Kasumi-1 (cell line): ENCODE results near the gene AKAP13.
A peak's percentile ranks its signal among the peaks of the same experiment; 100 is the strongest.

Source experiments
- DNase-seq, 2 experiments: peaks; one replicate each; lab custom pipeline; 2025; lab: John Stamatoyannopoulos, UW

The AKAP13 gene

GRCh38 chr15:85407421-85408269, 27.2 kb downstream of the AKAP13 start:
- DNase-seq, result no peak

- peak in 1 of 2 experiments; percentile 9 for DNase-seq
Observed at GRCh38 chr15:85408270-85408746, 27.9 kb downstream of the AKAP13 start.

- peak; percentile 19 to 28 for DNase-seq
Observed at GRCh38 chr15:85412066-85412465, 31.7 kb downstream of the AKAP13 start.

- peak; percentile 83 for DNase-seq
Observed at GRCh38 chr15:85412956-85413854, 32.8 kb downstream of the AKAP13 start.

GRCh38 chr15:85414037-85414436, 33.6 kb downstream of the AKAP13 start:
- DNase-seq, result no peak

- DNase-seq, result peak; percentile 41 to 69
Observed at GRCh38 chr15:85414495-85414894, 34.1 kb downstream of the AKAP13 start.

GRCh38 chr15:85414991-85415390, 34.6 kb downstream of the AKAP13 start:
- DNase-seq, result no peak

- no peak for DNase-seq
Observed at GRCh38 chr15:85415783-85416182, 35.4 kb downstream of the AKAP13 start.

- no peak for DNase-seq
Observed at GRCh38 chr15:85417276-85417675, 36.9 kb downstream of the AKAP13 start.

- no peak for DNase-seq
Observed at GRCh38 chr15:85419161-85419560, 38.8 kb downstream of the AKAP13 start.

- DNase-seq, result no peak
Observed at GRCh38 chr15:85421116-85421925, 40.9 kb downstream of the AKAP13 start.

GRCh38 chr15:85422607-85423006, 42.2 kb downstream of the AKAP13 start:
- DNase-seq, result no peak

- no peak for DNase-seq
Observed at GRCh38 chr15:85423256-85423655, 42.9 kb downstream of the AKAP13 start.

- DNase-seq, result no peak
Observed at GRCh38 chr15:85424154-85424553, 43.8 kb downstream of the AKAP13 start.

GRCh38 chr15:85426481-85426880, 46.1 kb downstream of the AKAP13 start:
- no peak for DNase-seq

- no peak for DNase-seq
Observed at GRCh38 chr15:85427286-85428028, 47.1 kb downstream of the AKAP13 start.

GRCh38 chr15:85429522-85429921, 49.1 kb downstream of the AKAP13 start:
- no peak for DNase-seq

- DNase-seq, result no peak
Observed at GRCh38 chr15:85430406-85431204, 50.2 kb downstream of the AKAP13 start.

- no peak for DNase-seq
Observed at GRCh38 chr15:85439996-85440395, 59.6 kb downstream of the AKAP13 start.

GRCh38 chr15:85440451-85440850, 60.0 kb downstream of the AKAP13 start:
- DNase-seq, result no peak
